Stimulated activated naive CD4-positive, alpha-beta T cell (primary cell): Measurements from ENCODE around the gene WASHC1.
"Not testable (repeated sequence)": the region's sequence is repeated elsewhere in the genome, so short reads cannot be mapped to it uniquely, and the experiment has no call there.

Source experiments
- DNase-seq, 6 experiments: peaks; one replicate each; lab custom pipeline; 2025; lab: John Stamatoyannopoulos, UW

The WASHC1 gene

GRCh38 chr9:29356-29755 is at the start of gene WASHC1:
Gene WASHC1, minus strand, starts transcription at chr9:29456. Its CDS starts 4,457 bp downstream, at chr9:24999.
- DNase-seq, result not testable (repeated sequence)

GRCh38 chr9:78333-78732 is 49.1 kb upstream of the WASHC1 start:
- not testable (repeated sequence) for DNase-seq

- DNase-seq, result not testable (repeated sequence)
Measured at GRCh38 chr9:76389-76788, 47.1 kb upstream of the WASHC1 start.

GRCh38 chr9:73900-74525 is 44.8 kb upstream of the WASHC1 start:
- not testable (repeated sequence) for DNase-seq

GRCh38 chr9:73076-73899 is 44.0 kb upstream of the WASHC1 start:
- DNase-seq, result peak in 2 of 6 experiments; percentile 11 to 16

- peak in 4 of 6 experiments; percentile 12 to 69 (median 48) for DNase-seq
Measured at GRCh38 chr9:63031-63629, 33.9 kb upstream of the WASHC1 start.

GRCh38 chr9:52678-53077 is 23.4 kb upstream of the WASHC1 start:
- not testable (repeated sequence) for DNase-seq

- not testable (repeated sequence) for DNase-seq
Measured at GRCh38 chr9:48190-48842, 19.1 kb upstream of the WASHC1 start.

GRCh38 chr9:46639-47271 is 17.5 kb upstream of the WASHC1 start:
- not testable (repeated sequence) for DNase-seq

GRCh38 chr9:46164-46563 is 16.9 kb upstream of the WASHC1 start:
- DNase-seq, result not testable (repeated sequence)

- not testable (repeated sequence) for DNase-seq
Measured at GRCh38 chr9:45180-45878, 16.1 kb upstream of the WASHC1 start.

- not testable (repeated sequence) for DNase-seq
Measured at GRCh38 chr9:44416-44815, 15.2 kb upstream of the WASHC1 start.

GRCh38 chr9:43636-44035 is 14.4 kb upstream of the WASHC1 start:
- not testable (repeated sequence) for DNase-seq

GRCh38 chr9:43116-43515 is 13.9 kb upstream of the WASHC1 start:
- not testable (repeated sequence) for DNase-seq

- DNase-seq, result not testable (repeated sequence)
Measured at GRCh38 chr9:41819-42218, 12.6 kb upstream of the WASHC1 start.

GRCh38 chr9:41261-41676 is 12.0 kb upstream of the WASHC1 start:
- not testable (repeated sequence) for DNase-seq

GRCh38 chr9:32308-32707 is 3.1 kb upstream of the WASHC1 start:
- not testable (repeated sequence) for DNase-seq

GRCh38 chr9:28775-29174 is 481 bp downstream of the WASHC1 start:
- not testable (repeated sequence) for DNase-seq

GRCh38 chr9:21621-22020 is 7.6 kb downstream of the WASHC1 start:
- not testable (repeated sequence) for DNase-seq

- DNase-seq, result not testable (repeated sequence)
Measured at GRCh38 chr9:16875-17274, 12.4 kb downstream of the WASHC1 start.
